Keratinocyte (primary cell): ENCODE results near the gene PPP1CC. TPM values are rescaled to one million over a fixed set of nuclear protein-coding genes. Genes with fewer than 3 reads are reported as not detected.

Source experiments
- DNase-seq: peaks from one replicate; pipeline ENCODE4 v3.0.0-alpha.2; 2011; ENCODE audit warnings: low read depth, missing footprints, low spot score
- FAIRE-seq: peaks from 2 replicates; lab custom pipeline; 2011; peaks lifted over from hg19 to GRCh38; lab: Jason Lieb, UNC
- H2AFZ ChIP-seq: 2 replicates; pipeline ENCODE4 v1.6.0; 2012; ENCODE audit warnings: low read length, control low read depth, inconsistent platforms; ENCODE audit not compliant: control insufficient read depth
- H3K27ac ChIP-seq: 2 replicates; pipeline ENCODE4 v1.5.1; 2011; ENCODE audit warnings: low read length; ENCODE audit not compliant: control insufficient read depth, insufficient read depth
- H3K27me3 ChIP-seq: 3 replicates; pipeline ENCODE4 v1.6.0; 2011; ENCODE audit warnings: low read length; ENCODE audit not compliant: control insufficient read depth, insufficient read depth; ENCODE audit errors: extremely low read depth
- H3K36me3 ChIP-seq, 2 experiments: 2 replicates in 1 of 2; 3 replicates in 1 of 2; pipeline ENCODE4 v1.5.1; 2011; ENCODE audit warnings: low read length in 2 of 2, mild to moderate bottlenecking in 1 of 2; ENCODE audit not compliant: control insufficient read depth in 2 of 2, insufficient read depth in 2 of 2; ENCODE audit errors: extremely low read depth in 1 of 2
- H3K4me1 ChIP-seq: 3 replicates; pipeline ENCODE4 v1.5.1; 2011; ENCODE audit warnings: low read length; ENCODE audit not compliant: control insufficient read depth, insufficient read depth; ENCODE audit errors: extremely low read depth
- H3K4me2 ChIP-seq: 3 replicates; pipeline ENCODE4 v1.6.0; 2011; ENCODE audit warnings: low read depth, low read length; ENCODE audit not compliant: control insufficient read depth, insufficient read depth; ENCODE audit errors: extremely low read depth
- H3K4me3 ChIP-seq, 3 experiments: fragments of 200-600 bp in 1 of 3; sonication (generic) in 1 of 3; 2 replicates in 2 of 3; 3 replicates in 1 of 3; pipeline ENCODE4 v1.5.1; 2011 to 2016; ENCODE audit warnings: low read length in 3 of 3, mild to moderate bottlenecking in 3 of 3, control low read depth in 2 of 3, inconsistent platforms in 1 of 3, low read depth in 1 of 3, mixed read lengths in 1 of 3, mixed run types in 1 of 3, moderate library complexity in 1 of 3; ENCODE audit not compliant: control insufficient read depth in 2 of 3, insufficient read depth in 2 of 3; ENCODE audit errors: extremely low read depth in 1 of 3
- H3K79me2 ChIP-seq: 2 replicates; pipeline ENCODE4 v1.6.0; 2012; ENCODE audit warnings: low read length; ENCODE audit not compliant: control insufficient read depth, insufficient read depth
- H3K9ac ChIP-seq: 3 replicates; pipeline ENCODE4 v1.6.0; 2011; ENCODE audit warnings: low read length; ENCODE audit not compliant: control insufficient read depth, insufficient read depth; ENCODE audit errors: extremely low read depth
- H3K9me1 ChIP-seq: 3 replicates; pipeline ENCODE4 v1.6.0; 2011; ENCODE audit warnings: low read length; ENCODE audit not compliant: control insufficient read depth, insufficient read depth; ENCODE audit errors: extremely low read depth
- H3K9me3 ChIP-seq: 2 replicates; pipeline ENCODE4 v1.5.1; 2012; ENCODE audit warnings: low read depth, low read length; ENCODE audit not compliant: control insufficient read depth
- H4K20me1 ChIP-seq: 3 replicates; pipeline ENCODE4 v1.6.0; 2011; ENCODE audit warnings: low read length; ENCODE audit not compliant: control insufficient read depth, insufficient read depth; ENCODE audit errors: extremely low read depth
- EZH2 ChIP-seq: IDR thresholded peaks from one replicate; pipeline ENCODE4 v1.6.1; 2012; ENCODE audit warnings: inconsistent platforms, mild to moderate bottlenecking, low read length, moderate library complexity
- dilution Hi-C: fragments of 300-500 bp; cut with MboI; formaldehyde crosslinking; loops from one replicate; pipeline ENCODE4 v1.7.0; 2020; ENCODE audit warnings: low sequenced_read_pairs; ENCODE audit not compliant: extremely low pct_ligation_motif_present
- polyA plus RNA-seq, 5 experiments: library from polyadenylated mRNA; depleted of rRNA in 3 of 5; stranded (reverse) in 3 of 5; stranded (forward) in 1 of 5; unstranded in 1 of 5; fragments of >200 nt; gene quantifications; 1 replicate in 1 of 5; 2 replicates in 3 of 5; 3 replicates in 1 of 5; pipeline versions ENCODE4 v1.2.1 to v1.2.3, GENCODE V29; 2011 to 2012; ENCODE audit warnings: missing spikeins in 2 of 5, low read depth in 1 of 5, low replicate concordance in 1 of 5
- TF ChIP-seq, protein P1 (sequence below), 3 experiments: IDR thresholded peaks in 1 of 3; conservative IDR thresholded peaks in 1 of 3; optimal IDR thresholded peaks in 1 of 3; 2 replicates in 2 of 3; 3 replicates in 1 of 3; pipeline versions ENCODE3 to v1.5.1; 2011; ENCODE audit warnings: low read length in 3 of 3, mild to moderate bottlenecking in 3 of 3, moderate library complexity in 2 of 3, control low read depth in 1 of 3, inconsistent platforms in 1 of 3; ENCODE audit not compliant: insufficient read depth in 2 of 3; ENCODE audit errors: extremely low read depth in 1 of 3

The PPP1CC gene
- polyA plus RNA-seq, 1 donor (not counting 4 experiments of a cell fraction or from before 2014, with no cell fraction given), result 158 TPM

DNA sequence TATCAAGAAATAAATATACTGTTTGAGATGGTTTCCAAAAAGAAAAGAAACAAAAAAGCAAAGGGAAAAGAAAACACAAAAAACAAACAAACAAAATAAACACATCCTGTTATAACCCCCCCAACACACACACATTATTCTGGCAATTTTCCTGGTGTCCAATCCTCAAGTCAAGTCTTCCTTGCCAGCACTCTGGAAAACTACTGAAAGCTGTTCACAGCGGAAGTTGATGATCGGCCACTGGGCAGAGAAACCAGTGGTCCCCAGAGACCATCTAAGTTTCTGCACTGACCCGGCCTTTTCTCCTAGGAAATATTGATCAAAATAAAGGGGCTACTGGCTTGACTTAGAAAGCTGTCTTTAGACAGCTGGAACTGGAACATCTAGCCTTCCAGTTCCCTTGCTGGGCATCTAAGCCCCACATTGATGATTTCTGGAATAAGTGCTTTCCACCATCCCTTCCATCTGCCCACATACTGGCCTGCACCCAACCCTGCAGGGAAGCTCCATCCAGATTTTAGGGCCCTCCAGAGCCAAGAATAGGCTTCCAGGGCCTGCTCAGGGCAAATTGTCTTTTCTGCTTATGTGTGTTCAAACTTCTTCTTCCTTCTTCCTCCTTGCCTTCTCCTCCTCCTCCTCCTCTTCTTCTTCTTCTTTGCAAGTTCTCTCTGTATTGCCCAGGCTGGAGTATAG, 11.6 kb upstream of the PPP1CC start:
- H3K4me3 ChIP-seq, result no peak overlapping the region
- no peak for DNase-seq
- no peaks in the 10 kb centered on the region for H3K9me3 ChIP-seq
- no peaks in the 10 kb centered on the region for H3K79me2 ChIP-seq
- no peaks in the 10 kb centered on the region for H3K4me1 ChIP-seq
- no peaks in the 10 kb centered on the region for H3K9me1 ChIP-seq
- no peaks in the 10 kb centered on the region for H3K27me3 ChIP-seq
- no peak overlapping the region for H3K27ac ChIP-seq
- no peak overlapping the region for H2AFZ ChIP-seq
- no peak overlapping the region for H3K9ac ChIP-seq
- FAIRE-seq, result no peak
- no peaks in the 10 kb centered on the region for H3K36me3 ChIP-seq
- H4K20me1 ChIP-seq, result no peaks in the 10 kb centered on the region
- TF ChIP-seq, protein P1, sequence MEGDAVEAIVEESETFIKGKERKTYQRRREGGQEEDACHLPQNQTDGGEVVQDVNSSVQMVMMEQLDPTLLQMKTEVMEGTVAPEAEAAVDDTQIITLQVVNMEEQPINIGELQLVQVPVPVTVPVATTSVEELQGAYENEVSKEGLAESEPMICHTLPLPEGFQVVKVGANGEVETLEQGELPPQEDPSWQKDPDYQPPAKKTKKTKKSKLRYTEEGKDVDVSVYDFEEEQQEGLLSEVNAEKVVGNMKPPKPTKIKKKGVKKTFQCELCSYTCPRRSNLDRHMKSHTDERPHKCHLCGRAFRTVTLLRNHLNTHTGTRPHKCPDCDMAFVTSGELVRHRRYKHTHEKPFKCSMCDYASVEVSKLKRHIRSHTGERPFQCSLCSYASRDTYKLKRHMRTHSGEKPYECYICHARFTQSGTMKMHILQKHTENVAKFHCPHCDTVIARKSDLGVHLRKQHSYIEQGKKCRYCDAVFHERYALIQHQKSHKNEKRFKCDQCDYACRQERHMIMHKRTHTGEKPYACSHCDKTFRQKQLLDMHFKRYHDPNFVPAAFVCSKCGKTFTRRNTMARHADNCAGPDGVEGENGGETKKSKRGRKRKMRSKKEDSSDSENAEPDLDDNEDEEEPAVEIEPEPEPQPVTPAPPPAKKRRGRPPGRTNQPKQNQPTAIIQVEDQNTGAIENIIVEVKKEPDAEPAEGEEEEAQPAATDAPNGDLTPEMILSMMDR (optimal IDR thresholded peaks at IDR 0.05 in 1 of 3, IDR thresholded peaks at IDR 0.05 in 1 of 3, conservative IDR thresholded peaks at IDR 0.05 in 1 of 3; ENCODE audit: extremely low read depth in 1 of 3, insufficient read depth in 2 of 3, low read length in 3 of 3), result no peak
- no peak for TF ChIP-seq EZH2
- dilution Hi-C loops, result no loop called here
- no peak overlapping the region for H3K4me2 ChIP-seq

GRCh38 chr12:110750784-110751461, 8.2 kb upstream of the PPP1CC start:
- Histone ChIP-seq H2AFZ (no peak overlapping the region), H3K27me3 (no peaks in the 10 kb centered on the region), H3K9me1 (no peaks in the 10 kb centered on the region), H3K4me3 (no peak overlapping the region), H3K36me3 (no peaks in the 10 kb centered on the region), H3K79me2 (no peaks in the 10 kb centered on the region), H3K4me1 (no peaks in the 10 kb centered on the region), H3K9ac (no peak overlapping the region), H3K27ac (no peak overlapping the region), H3K4me2 (no peak overlapping the region), H4K20me1 (no peaks in the 10 kb centered on the region), H3K9me3 (no peaks in the 10 kb centered on the region)
- dilution Hi-C loops, result no loop called here
- FAIRE-seq (no peak), DNase-seq (no peak)
- TF ChIP-seq EZH2, result no peak
- TF ChIP-seq, protein P1 (optimal IDR thresholded peaks at IDR 0.05 in 1 of 3, IDR thresholded peaks at IDR 0.05 in 1 of 3, conservative IDR thresholded peaks at IDR 0.05 in 1 of 3; ENCODE audit: extremely low read depth in 1 of 3, insufficient read depth in 2 of 3, low read length in 3 of 3), result no peak
